Ovary (tissue), 10 donors: ENCODE results near the gene C2orf80. TPM values are rescaled to one million over a fixed set of nuclear protein-coding genes. Genes with fewer than 3 reads are reported as not detected.

Source experiments
- DNase-seq, 5 donors: peaks; one replicate each; pipeline ENCODE4 v3.0.0-alpha.2; 2019 to 2020
- H3K27ac ChIP-seq, 2 donors: fragments of 200-600 bp; one replicate each; pipeline versions ENCODE4 v1.5.1 to v1.8.0; 2019 to 2022
- H3K27me3 ChIP-seq: fragments of 200-600 bp; one replicate; pipeline ENCODE4 v1.8.0; 2022
- H3K36me3 ChIP-seq: fragments of 200-600 bp; sonication (generic); one replicate; pipeline ENCODE4 v1.5.1; 2019
- H3K4me1 ChIP-seq: one replicate; pipeline ENCODE4 v1.8.1; 2013; ENCODE audit warnings: mild to moderate bottlenecking, moderate library complexity; ENCODE audit not compliant: insufficient read depth
- H3K4me3 ChIP-seq: fragments of 200-600 bp; sonication (generic); one replicate; pipeline ENCODE4 v1.5.1; 2017
- H3K9me3 ChIP-seq, 2 donors: fragments of 200-600 bp in 1 of 2; sonication (generic) in 1 of 2; one replicate each; pipeline versions ENCODE4 v1.5.1 to v1.8.1; 2013 to 2019; ENCODE audit warnings: mild to moderate bottlenecking in 1 of 2, moderate library complexity in 1 of 2
- EP300 ChIP-seq: sonication (generic); formaldehyde crosslinking; IDR thresholded peaks from one replicate; pipeline ENCODE4 v1.6.1; 2017; ENCODE audit warnings: antibody characterized with exemption
- POLR2A ChIP-seq: fragments of 450-650 bp; IDR thresholded peaks from one replicate; pipeline ENCODE4 v1.6.1; 2017; ENCODE audit warnings: antibody characterized with exemption, mild to moderate bottlenecking, moderate library complexity
- WGBS, 3 donors: extraction: QIAGEN DNeasy Blood & Tissue Kit in 1 of 3; methylation state at CpG; one replicate each; pipeline versions ENCODE4 v1.1.5 to v1.1.7; 2013 to 2017; 5-methylcytosine and 5-hydroxymethylcytosine counted together
- intact Hi-C, 4 donors: fragments of 100-400 bp; cut with DNase I; formaldehyde crosslinking; loops; one replicate each; pipeline versions ENCODE4 v1.11.0 to v1.15.1; 2022 to 2023
- long read RNA-seq, 3 donors: library from polyadenylated mRNA in 2 of 3; unstranded in 2 of 3; transcript quantifications; one replicate each; pipeline ENCODE4 v2.0.0 and lab custom pipeline, GENCODE V29; 2021 to 2026
- polyA plus RNA-seq, 2 donors: library from polyadenylated mRNA; stranded (reverse); fragments of 200-250 nt in 1 of 2; fragments of 350-450 nt in 1 of 2; fragmentation: Illumina TruSeq in 1 of 2; extraction: RNeasy Lipid Tissue Mini Kit (QIAGEN cat#74804) in 1 of 2; gene quantifications; one replicate each; pipeline ENCODE4 v1.2.3, GENCODE V29; 2013 to 2014
- total RNA-seq, 7 donors: library from RNA; depleted of rRNA in 2 of 7; stranded (reverse); fragments of >200 nt in 2 of 7; fragmentation: NEBNext Ultra II Directional in 3 of 7; extraction: Animal tissue kit (Norgen Biotek cat#: 25700) in 3 of 7; gene quantifications; one replicate each; pipeline versions ENCODE4 v1.1.0 to v1.2.4, GENCODE V29; 2016 to 2023
- TF ChIP-seq, protein P1 (sequence below), 3 donors: fragments of 450-650 bp in 2 of 3; fragments of 200-600 bp in 1 of 3; IDR thresholded peaks; one replicate each; pipeline versions ENCODE4 v1.5.1 to v1.8.0; 2016 to 2022; ENCODE audit warnings: antibody characterized with exemption in 3 of 3, mild to moderate bottlenecking in 1 of 3
- donor health status: DM: no; HTN: no; CAD: no; lungs with moderate emphysema.
- donor health status: DM: no; HTN: no; CAD: no.
- donor health status: Bipolar disorder and iron deficiency.
- donor health status: DM: yes; HTN: yes; CAD: no.
- donor health status: DM: no; HTN: no; CAD: no.
- donor health status: DM: yes; HTN: yes; CAD: no.

C2orf80 gene
- not detected for total RNA-seq
- polyA plus RNA-seq = not detected
- long read RNA-seq, donor 1 = 0 reads
- long read RNA-seq, donor 2 = 0 reads
- long read RNA-seq, donor 3 = 0 reads

DNA sequence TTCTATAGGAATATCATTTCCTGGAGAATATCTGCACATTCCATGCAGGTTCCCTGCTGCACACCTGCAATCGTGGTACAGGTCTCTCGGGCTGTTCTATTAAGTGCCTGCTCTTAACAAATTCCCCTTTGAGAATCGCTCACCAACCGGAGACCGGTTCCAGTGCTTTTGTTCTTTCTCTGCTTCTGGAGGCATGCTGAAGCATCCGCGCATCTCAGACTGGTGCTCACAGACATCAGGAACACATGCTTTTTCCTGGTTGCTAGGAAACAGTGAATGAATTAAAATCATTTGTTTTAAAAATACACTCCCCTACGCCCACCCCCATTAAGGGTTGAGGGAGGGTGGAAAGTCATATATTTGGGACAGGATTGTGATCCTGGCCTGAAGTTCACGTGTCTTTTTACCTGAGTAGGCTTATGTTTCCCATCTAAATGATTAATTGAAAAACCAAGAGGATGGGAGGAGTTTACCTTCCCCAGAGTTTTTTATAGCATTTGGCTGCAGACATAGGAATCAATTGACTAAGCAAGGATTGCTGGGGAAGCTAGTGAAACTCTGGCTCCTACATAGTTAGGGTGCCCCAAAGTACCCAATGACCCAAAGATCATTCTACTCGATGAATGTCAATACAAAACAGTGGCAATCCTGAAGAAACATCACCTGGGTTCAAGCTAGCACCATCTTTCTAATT lies at the start of gene C2orf80:
Gene C2orf80, minus strand, starts transcription at position 221 of the 694 bp plus-strand sequence. CDS start 3,044 bp downstream, outside the sequence.
- intact Hi-C loops = no loop called here
- DNase-seq = no peak
- no peaks in the 10 kb centered on the region for H3K27me3 ChIP-seq
- WGBS, 3 donors = 73 to 84% (median 76%) methylated on average over 10 of the region's 10 CpGs
- TF ChIP-seq, protein P1, sequence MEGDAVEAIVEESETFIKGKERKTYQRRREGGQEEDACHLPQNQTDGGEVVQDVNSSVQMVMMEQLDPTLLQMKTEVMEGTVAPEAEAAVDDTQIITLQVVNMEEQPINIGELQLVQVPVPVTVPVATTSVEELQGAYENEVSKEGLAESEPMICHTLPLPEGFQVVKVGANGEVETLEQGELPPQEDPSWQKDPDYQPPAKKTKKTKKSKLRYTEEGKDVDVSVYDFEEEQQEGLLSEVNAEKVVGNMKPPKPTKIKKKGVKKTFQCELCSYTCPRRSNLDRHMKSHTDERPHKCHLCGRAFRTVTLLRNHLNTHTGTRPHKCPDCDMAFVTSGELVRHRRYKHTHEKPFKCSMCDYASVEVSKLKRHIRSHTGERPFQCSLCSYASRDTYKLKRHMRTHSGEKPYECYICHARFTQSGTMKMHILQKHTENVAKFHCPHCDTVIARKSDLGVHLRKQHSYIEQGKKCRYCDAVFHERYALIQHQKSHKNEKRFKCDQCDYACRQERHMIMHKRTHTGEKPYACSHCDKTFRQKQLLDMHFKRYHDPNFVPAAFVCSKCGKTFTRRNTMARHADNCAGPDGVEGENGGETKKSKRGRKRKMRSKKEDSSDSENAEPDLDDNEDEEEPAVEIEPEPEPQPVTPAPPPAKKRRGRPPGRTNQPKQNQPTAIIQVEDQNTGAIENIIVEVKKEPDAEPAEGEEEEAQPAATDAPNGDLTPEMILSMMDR (IDR thresholded peaks at IDR 0.05) = no peak
- no peak for TF ChIP-seq EP300
- no peak for TF ChIP-seq POLR2A
- H3K9me3 ChIP-seq = no peaks in the 10 kb centered on the region
- no peak within 1 kb of the TSS for H3K27ac ChIP-seq
- H3K36me3 ChIP-seq = no peaks in the 10 kb centered on the region
- no peaks in the 10 kb centered on the region for H3K4me1 ChIP-seq
- H3K4me3 ChIP-seq = no peak within 1 kb of the TSS

DNA sequence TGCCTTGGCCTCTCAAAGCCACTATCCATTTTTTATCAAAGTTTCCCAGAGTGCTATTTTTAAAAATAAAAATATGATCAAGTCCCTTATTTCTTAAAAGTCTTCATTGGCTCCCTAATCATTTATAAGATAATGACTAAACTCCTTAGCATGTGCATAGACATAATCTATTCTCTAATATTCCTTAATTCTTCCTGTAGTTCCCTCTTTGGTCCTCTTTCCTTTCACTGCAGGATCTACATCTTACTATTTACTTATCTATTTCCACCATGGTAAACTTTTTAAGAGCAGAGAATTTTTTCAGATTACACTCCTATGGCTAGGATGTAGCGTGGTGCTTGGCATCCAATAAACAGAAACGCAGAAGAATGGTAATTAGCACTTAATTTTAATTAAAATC lies 46.0 kb upstream of the C2orf80 start:
- H3K27ac ChIP-seq = no peak overlapping the region
- H3K4me3 ChIP-seq = no peak overlapping the region
- intact Hi-C loops = no loop called here
- H3K27me3 ChIP-seq = no peaks in the 10 kb centered on the region
- H3K36me3 ChIP-seq = no peaks in the 10 kb centered on the region
- H3K4me1 ChIP-seq = no peaks in the 10 kb centered on the region
- no peak for DNase-seq
- TF ChIP-seq POLR2A (no peak), EP300 (no peak)
- TF ChIP-seq, protein P1 (IDR thresholded peaks at IDR 0.05) = no peak
- WGBS, 3 donors = 40 to 74% (median 56%) methylated on average over 2 of the region's 2 CpGs
- no peaks in the 10 kb centered on the region for H3K9me3 ChIP-seq

DNA sequence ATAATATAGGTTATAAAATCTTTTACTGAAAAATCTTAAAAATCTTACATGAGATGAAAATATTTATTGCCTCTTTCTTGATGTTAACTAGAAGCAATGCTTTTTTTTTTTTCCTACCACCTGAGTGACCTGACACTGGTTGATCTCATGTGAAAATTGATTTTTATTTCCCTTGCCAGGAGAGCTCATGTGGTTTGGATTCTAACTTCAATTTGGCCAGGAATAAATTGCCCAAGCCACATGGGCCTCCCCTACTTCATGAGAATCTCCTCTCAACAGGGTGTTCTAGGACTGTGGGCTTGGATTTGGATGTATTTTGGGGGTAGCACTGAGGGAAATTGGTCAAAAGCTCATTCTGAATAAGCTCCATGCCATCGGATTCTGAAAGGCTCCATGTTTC lies 45.0 kb upstream of the C2orf80 start:
- intact Hi-C loops = no loop called here
- H3K9me3 ChIP-seq = no peaks in the 10 kb centered on the region
- TF ChIP-seq POLR2A = no peak
- TF ChIP-seq, protein P1 (IDR thresholded peaks at IDR 0.05) = no peak
- TF ChIP-seq EP300 = no peak

DNA sequence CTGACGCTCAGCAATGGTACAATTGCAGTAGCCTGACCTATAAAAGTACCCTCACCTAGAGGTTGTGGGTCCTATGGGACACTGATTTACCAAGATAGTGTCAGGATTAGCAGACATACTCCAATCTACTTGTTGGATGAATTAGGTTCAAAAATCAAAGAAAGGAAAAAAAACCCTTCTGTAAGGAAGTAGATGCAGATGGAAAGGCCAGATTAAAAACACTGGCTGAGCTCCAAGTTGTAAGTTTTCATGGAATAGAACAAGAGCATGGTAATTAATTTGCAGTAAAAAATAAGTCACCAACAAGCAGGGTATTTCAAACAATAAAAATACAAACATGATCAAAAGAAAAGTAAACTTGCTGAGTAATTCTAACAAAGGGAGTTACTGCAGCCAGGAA lies 38.6 kb upstream of the C2orf80 start:
- TF ChIP-seq POLR2A (no peak), EP300 (no peak)

More for the DNA sequence above, 45.0 kb upstream of the C2orf80 start:
- no peak for DNase-seq
- no peak overlapping the region for H3K4me3 ChIP-seq
- no peaks in the 10 kb centered on the region for H3K27me3 ChIP-seq
- H3K36me3 ChIP-seq = no peaks in the 10 kb centered on the region
- WGBS, 3 donors = 80 to 96% (median 83%) methylated on average over 1 of the region's 1 CpG
- H3K4me1 ChIP-seq = no peaks in the 10 kb centered on the region
- H3K27ac ChIP-seq = no peak overlapping the region

DNA sequence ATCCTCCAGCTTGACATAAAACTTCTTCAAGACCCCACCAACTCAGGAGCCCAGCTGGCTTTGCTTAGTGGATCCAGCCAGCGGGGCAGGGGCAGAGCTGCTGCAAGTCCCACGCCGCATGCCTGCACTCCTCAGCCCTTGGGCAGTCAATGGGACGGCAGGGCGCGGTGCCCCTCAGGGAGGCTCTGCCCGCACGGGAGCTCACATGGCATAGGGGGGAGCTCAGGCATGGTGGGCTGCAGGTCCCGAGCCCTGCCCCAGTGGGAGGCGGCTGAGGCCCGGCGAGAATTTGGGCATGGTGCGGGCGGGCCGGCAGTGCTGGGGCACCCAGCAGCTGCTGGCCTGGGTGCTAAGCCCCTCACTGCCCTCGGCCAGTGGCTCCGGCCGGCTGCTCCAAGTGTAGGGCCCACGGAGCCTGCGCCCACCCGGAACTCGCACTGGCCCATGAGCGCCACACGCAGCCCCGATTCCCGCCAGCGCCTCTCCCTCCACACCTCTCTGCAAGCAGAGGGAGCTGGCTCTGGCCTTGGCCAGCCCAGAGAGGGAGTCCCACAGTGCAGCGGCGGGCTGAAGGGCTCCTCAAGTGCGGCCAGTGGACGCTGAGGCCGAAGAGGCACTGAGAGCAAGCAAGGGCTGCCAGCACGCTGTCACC lies 37.9 kb upstream of the C2orf80 start:
- Histone ChIP-seq H3K27ac (no peak overlapping the region), H3K4me1 (no peaks in the 10 kb centered on the region), H3K9me3 (no peaks in the 10 kb centered on the region), H3K27me3 (no peaks in the 10 kb centered on the region), H3K4me3 (no peak overlapping the region), H3K36me3 (no peaks in the 10 kb centered on the region)
- intact Hi-C loops = no loop called here
- WGBS, 3 donors = 91 to 95% (median 94%) methylated on average over 33 of the region's 33 CpGs
- TF ChIP-seq, protein P1 (IDR thresholded peaks at IDR 0.05) = no peak
- no peak for TF ChIP-seq POLR2A
- TF ChIP-seq EP300 = no peak
- no peak for DNase-seq

More for the DNA sequence above, 38.6 kb upstream of the C2orf80 start:
- no peak overlapping the region for H3K27ac ChIP-seq
- no peak overlapping the region for H3K4me3 ChIP-seq
- 41 to 82% (median 82%) methylated on average over 1 of the region's 1 CpG for WGBS, 3 donors
- no peaks in the 10 kb centered on the region for H3K4me1 ChIP-seq
- no peaks in the 10 kb centered on the region for H3K9me3 ChIP-seq
- intact Hi-C loops = no loop called here
- H3K36me3 ChIP-seq = no peaks in the 10 kb centered on the region
- H3K27me3 ChIP-seq = no peaks in the 10 kb centered on the region
- DNase-seq = no peak
